GM19467 (cell line): ENCODE measurements around the gene TMEM184A.

Experiments
- ATAC-seq: cut with Tn5 transposase; IDR thresholded peaks from one replicate; pipeline ENCODE4 v1.9.1; 2021; ENCODE audit warnings: mild to moderate bottlenecking, moderate library complexity; ENCODE audit not compliant: unreplicated experiment

TMEM184A gene

DNA sequence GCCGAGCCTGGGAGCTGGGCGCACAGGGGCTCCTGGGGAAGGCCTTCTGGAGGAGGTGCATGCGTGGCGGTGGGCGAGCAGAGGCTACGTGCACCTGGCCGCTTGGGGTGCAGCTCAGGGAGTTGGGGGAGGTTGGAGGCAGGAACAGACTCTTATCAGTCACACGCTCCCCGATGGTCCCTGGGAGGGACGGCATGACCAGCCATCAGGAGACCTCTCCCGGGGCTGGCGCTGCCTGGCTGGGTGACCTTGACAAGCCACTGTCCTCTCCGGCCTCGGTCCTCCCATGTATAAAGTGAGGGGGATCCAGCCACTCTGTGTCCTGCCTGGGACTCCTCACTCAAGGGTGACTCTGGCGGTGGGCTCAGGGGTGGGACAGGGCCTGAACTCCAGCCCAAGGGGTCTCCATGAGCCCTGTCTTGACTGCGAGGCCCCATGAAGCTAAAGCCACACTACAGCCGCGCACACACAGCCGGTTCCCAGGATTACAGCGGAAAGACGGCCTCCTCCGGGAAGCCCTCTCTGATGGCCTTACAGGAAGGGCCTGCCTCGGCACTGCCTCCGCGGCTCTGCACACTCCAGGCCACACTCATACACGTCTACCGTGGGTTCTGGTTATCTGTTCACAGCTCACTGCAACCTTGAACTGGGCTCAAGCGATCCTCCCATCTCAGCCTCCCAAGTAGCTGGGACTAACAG, 2.3 kb downstream of the TMEM184A start:
- ATAC-seq, result no peak

DNA sequence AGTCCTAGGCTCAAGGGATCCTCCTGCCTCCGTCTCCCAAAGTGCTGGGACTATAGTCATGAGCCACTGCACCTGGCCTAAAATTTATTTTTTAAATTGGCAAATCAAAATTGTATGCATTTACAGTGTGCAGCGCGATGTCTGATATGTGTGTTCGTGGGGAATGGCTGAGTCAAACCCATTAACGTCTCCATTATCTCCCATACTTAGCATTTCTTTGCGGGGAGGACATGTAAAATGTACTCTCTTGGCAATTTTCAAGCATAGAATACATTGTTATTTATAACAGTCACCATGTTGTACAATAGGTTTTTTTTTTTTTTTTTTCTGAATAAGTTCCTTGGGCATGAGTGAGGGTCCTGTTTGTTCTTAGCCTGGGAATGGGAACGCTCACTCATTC, 3.8 kb downstream of the TMEM184A start:
- no peak for ATAC-seq

DNA sequence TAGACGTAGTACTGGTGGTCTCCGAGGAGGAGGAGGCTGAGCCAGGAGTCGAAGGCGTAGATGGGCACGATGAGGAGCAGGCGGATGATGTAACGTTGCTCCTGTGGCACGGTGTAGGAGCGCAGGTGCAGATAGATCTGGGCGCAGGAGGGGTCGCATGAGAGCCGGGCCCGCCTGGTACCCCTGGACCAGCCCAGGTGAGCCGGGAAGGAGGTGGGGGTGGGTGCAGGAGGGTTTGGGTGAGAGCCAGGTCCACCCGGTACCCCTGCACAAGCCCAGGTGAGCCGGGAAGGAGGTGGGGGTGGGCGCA, 5.2 kb downstream of the TMEM184A start:
- ATAC-seq, result no peak

DNA sequence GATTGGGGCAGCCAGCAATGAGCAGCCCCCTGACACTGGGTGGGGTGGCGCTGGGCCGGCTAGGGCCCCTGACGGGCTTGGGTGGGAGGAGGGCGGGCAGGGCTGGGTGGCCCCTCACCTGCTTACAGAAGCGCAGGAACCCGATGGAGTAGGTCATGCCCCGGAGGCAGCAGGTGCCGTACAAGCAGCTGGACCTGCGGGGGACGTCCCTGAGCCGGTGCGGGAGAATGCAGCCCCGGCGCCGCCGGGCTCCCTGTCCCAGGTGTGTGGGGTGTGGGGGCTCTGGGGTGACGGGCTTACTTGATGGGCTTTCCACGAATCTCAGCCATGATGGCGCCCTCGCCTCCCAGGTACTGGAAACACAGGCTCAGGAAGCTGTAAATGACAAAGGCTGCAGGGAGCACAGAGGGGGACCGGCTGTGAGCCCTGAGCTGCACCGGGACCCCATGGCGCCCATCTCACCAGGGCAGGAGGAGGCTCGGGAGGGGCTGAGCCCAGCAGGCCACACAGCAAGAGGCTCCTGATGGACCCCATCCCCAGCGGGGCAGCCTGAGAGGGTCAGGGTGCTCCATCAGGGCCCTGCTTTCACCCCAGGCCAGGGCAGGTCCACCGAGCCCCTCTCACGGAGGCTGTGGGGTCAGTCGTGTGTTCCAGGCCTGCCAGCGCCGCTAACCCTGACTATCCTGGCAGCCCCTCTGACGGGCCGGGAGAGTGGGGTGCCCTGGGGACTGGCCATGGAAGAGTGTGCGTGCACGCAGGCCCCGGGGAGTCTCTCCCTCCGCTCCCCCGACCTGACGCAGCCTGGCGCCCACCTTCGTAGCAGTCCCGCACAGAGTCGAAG, 5.8 kb downstream of the TMEM184A start:
- ATAC-seq, result no peak

DNA sequence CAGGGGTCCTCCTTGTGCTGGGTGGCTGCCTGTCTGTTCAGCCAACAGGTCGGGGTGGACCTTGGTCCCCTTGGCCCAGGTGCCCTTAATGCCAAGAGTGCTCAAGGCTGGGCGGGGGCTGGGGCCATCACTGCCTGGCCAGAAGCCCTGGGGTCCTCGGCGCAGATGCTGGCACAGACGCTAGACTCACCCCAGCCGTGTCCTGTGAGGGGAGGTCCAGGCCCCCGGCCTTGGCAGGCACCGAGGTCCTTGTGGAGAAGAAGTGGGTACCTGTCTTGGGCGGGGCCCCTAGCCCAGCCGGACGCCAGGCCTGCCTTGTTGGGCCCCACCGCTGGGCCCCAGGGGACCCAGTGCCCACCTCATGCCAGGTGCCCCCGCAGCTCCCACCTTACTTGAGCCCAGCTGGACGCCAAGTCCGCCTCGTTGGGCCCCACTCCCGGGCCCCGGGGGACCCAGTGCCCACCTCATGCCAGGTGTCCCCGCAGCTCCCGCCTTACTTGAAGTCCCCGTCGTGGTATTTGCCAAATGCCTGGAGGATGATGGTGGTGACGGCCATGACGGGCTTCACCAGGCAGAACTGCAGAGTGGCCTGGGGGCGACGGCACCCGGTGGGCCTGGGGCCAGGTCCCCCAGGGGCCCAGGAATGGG, 6.5 kb downstream of the TMEM184A start:
- ATAC-seq, result no peak

DNA sequence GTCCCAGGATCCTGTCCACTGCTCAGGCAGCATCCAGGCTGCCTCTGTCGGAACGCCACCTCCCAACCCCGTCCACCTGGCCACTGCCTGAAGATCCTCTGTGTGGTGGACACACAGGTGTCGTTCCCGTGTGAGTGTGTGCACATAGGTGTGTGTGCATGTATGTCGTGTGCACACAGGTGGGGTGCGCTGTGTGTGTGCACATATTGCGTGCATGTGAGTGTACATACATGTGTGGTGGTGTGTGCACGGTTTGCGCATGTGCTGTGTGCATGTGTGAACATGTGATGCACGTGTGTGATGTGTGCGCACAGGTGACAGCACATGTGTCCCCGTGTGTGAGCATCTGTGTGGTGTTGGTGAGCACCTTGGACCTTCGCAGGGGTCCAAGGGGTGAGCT, 7.1 kb downstream of the TMEM184A start:
- no peak for ATAC-seq

DNA sequence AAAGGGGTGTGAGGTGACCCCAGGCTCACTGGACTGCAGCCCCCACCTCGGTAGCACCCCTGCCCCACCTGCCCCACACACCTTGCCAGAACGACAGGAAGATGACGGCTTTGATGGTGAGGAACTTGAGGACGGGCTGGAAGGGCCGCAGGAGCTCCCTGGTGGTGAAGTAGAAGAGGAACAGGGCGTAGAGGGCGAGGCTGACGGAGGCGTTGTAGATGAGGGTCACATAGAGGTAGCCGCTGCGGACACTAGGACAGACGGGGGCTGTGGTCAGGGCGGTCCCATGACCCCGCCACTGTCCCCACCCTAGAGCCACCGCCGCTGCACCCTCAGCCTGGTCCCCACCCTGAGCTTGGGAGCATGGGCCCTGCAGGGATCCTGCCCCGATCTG, 7.6 kb downstream of the TMEM184A start:
- ATAC-seq, result no peak

DNA sequence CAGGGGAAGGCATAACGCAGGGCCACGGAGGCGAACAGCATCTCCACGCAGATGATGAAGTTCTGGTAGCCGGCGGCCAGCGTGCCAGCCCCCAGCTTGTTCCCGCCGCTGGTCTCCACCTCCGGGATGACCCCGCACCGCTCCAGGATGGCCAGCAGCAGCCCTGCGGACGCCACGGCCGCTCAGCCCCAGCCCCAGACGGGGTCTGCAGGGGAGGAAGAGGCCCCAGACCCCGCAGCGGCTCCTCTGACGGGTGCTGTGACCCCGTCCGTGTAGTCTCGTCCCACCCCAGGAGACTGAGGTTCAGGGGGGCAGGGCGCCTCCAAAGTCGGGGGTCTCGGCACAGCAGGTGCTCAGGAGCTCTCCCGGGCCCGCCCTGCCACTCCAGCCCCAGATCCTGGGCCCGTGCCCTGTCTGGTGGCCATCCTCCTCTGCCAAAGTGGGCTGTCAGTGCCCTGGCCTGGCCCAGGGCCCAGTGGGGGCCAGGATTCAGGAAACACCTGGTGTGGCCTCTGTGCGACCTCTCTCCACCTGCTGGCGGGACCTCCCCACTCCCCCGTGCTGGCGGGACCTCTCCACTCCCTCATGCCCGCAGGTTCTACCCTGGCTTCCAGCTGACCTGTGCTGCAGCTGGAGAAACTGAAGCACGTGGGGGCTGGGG, 8.1 kb downstream of the TMEM184A start:
- ATAC-seq, result no peak

- no peak for ATAC-seq
Measured at GRCh38 chr7:1546909-1547776, 8.9 kb downstream of the TMEM184A start.

DNA sequence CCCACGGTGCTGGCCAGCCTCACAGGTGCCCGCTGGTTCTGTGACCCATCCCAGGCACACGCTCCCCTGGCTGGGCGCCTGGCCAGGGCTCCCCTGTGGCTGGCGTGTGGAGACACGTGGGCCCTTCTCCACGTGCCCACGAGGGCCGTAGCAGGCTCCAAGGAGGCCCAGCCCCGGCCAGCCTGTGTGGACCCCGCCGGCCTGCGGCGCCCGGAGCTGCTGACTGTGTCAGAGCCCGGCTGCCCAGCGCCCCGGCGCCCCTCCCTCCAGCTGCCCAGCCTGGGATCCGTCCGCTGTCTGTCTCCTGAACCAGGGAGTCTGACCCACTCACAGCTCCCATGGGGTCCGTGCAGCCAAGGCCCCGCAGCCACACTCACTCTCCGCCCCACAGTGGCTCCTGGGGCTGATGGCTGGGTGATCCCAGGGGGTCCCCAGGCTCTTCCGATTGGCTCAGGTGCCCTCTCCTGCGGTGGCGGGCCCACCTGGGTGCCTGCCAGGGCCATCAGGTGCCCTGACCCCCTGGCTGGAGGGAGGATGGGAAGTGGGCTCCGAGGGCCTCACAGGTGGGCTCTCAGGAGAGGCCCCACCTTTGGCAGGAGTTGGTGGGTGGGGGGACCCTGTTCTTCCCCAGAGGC, 9.6 kb downstream of the TMEM184A start:
- ATAC-seq, result no peak

- ATAC-seq, result no peak
Measured at GRCh38 chr7:1545417-1546246, 10.4 kb downstream of the TMEM184A start.

- no peak for ATAC-seq
Measured at GRCh38 chr7:1544896-1545416, 11.0 kb downstream of the TMEM184A start.

GRCh38 chr7:1544178-1544895, 11.7 kb downstream of the TMEM184A start:
- no peak for ATAC-seq

DNA sequence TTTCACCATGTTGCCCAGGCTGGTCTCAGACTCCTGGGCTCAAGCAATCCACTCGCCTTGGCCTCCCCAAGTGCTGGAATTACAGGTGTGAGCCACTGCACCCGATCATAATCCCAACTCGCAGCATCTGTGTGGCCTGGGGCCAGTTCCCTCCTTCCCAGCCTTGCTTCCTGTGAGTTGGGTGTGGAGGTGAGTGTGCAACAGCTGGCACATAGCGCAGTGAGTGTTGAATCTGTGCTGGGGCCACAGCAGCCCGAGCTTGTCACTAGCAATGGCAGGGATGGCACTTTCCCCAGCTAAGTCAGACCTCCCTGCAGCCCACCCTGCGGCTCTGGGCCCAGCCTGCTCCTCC, 12.2 kb downstream of the TMEM184A start:
- no peak for ATAC-seq

GRCh38 chr7:1542841-1543747, 12.9 kb downstream of the TMEM184A start:
- no peak for ATAC-seq

DNA sequence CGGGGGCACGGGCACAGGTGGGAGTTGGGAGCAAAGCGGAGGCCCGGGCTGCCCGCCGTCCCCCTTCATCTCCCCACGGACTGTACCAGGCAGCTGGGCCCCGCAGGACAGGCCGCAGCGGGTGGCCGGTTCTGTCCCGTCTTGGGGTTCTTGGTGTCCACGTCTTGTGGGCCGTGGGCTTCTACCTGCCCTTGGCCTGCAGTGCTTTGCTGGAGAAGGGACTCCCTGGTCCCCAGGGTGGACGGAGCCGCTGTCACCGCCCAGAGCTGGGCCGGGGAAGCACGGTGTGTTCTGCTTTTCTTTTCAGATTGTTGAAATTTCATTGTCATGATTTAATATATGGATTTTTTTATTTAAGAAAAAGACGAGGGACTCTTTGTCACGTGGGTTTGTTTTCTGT, 13.7 kb downstream of the TMEM184A start:
- ATAC-seq, result no peak

DNA sequence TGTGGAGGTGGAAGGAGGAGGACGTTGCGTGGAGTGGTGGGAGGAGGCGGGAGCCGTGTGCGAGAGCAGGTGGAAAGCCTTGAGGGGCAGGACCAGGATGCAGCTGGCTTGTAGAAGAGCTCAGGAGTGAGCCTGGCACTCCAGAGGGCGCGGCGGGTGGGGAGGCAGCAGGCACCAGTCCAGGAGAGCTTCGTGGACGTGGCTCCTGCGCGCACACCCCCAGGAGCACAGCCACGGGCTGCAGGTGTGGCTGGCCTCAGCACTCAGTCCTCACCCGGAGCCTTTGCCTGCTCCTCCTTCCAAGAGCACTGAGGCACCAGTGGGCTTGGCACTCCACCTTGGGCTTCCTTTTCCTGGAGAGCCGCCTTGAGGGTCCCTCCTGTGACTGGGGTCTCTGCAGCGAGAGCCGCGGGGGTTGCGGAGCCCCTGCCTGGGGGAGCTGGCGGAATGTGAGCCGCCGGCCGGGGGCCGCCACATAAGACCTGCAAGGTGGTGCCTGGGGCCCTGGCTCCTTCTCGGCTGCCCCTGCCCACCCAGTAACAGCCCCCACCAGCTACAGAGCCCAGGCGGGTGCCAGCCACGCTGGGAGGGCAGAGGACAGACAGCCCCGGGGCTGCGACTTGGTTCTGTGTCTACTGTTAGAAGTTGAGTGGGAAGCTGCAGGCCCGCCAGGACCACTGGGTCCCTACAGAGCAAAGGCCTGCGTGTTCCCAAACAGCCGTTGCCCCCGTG, 14.4 kb downstream of the TMEM184A start:
- ATAC-seq, result no peak
